Measurements from ENCODE around the gene KIN.
"Not testable (repeated sequence)": the region's sequence is repeated elsewhere in the genome, so short reads cannot be mapped to it uniquely, and the experiment has no call there.

Gene KIN

GRCh38 chr10:7794251-7795026, 6.6 kb upstream of the KIN start:
- DNase-seq (ENCODE audit: low read depth in 2 of 2): no peak

- DNase-seq (ENCODE audit: low read depth in 2 of 2): no peak
These were observed 4.7 kb upstream of the KIN start for GRCh38 chr10:7792541-7792940.

GRCh38 chr10:7789390-7789789, 1.6 kb upstream of the KIN start:
- no peak for DNase-seq (ENCODE audit: low read depth in 2 of 2)

- peak in 1 of 2 donors; percentile 1 for DNase-seq (ENCODE audit: low read depth in 2 of 2)
These were observed 970 bp upstream of the KIN start for GRCh38 chr10:7788639-7789286.

- DNase-seq (ENCODE audit: low read depth in 2 of 2): peak in 1 of 2 donors; percentile 2
These were observed 490 bp downstream of the KIN start for GRCh38 chr10:7787150-7787856.

GRCh38 chr10:7786430-7786829, 1.4 kb downstream of the KIN start:
- no peak for DNase-seq (ENCODE audit: low read depth in 2 of 2)

GRCh38 chr10:7782194-7782593, 5.6 kb downstream of the KIN start:
- DNase-seq (ENCODE audit: low read depth in 2 of 2): not testable (repeated sequence)

- no peak for DNase-seq (ENCODE audit: low read depth in 2 of 2)
These were observed 11.0 kb downstream of the KIN start for GRCh38 chr10:7776777-7777176.

- DNase-seq (ENCODE audit: low read depth in 2 of 2): no peak
These were observed 13.7 kb downstream of the KIN start for GRCh38 chr10:7773845-7774801.

- no peak for DNase-seq (ENCODE audit: low read depth in 2 of 2)
These were observed 19.4 kb downstream of the KIN start for GRCh38 chr10:7768417-7768816.

- no peak for DNase-seq (ENCODE audit: low read depth in 2 of 2)
These were observed 20.6 kb downstream of the KIN start for GRCh38 chr10:7767209-7767608.

GRCh38 chr10:7766241-7766640, 21.6 kb downstream of the KIN start:
- DNase-seq (ENCODE audit: low read depth in 2 of 2): no peak

GRCh38 chr10:7763929-7764328, 23.9 kb downstream of the KIN start:
- no peak for DNase-seq (ENCODE audit: low read depth in 2 of 2)

- DNase-seq (ENCODE audit: low read depth in 2 of 2): no peak
These were observed 31.3 kb downstream of the KIN start for GRCh38 chr10:7756360-7756992.

GRCh38 chr10:7755103-7755502, 32.7 kb downstream of the KIN start:
- DNase-seq (ENCODE audit: low read depth in 2 of 2): no peak

GRCh38 chr10:7752251-7752650, 35.5 kb downstream of the KIN start:
- DNase-seq (ENCODE audit: low read depth in 2 of 2): no peak

GRCh38 chr10:7750222-7750621, 37.6 kb downstream of the KIN start:
- no peak for DNase-seq (ENCODE audit: low read depth in 2 of 2)

GRCh38 chr10:7748637-7749036, 39.2 kb downstream of the KIN start:
- not testable (repeated sequence) for DNase-seq (ENCODE audit: low read depth in 2 of 2)

GRCh38 chr10:7744307-7744706, 43.5 kb downstream of the KIN start:
- DNase-seq (ENCODE audit: low read depth in 2 of 2): no peak

- no peak for DNase-seq (ENCODE audit: low read depth in 2 of 2)
These were observed 49.0 kb downstream of the KIN start for GRCh38 chr10:7738536-7739407.

All from stimulated activated CD4-positive, alpha-beta T cell treated with anti-CD3 and anti-CD28 coated beads, Interleukin-4, amount 100 ng/mL, for 48 hours (primary cell).